ENCODE results near the gene UROS.

The UROS gene

DNA sequence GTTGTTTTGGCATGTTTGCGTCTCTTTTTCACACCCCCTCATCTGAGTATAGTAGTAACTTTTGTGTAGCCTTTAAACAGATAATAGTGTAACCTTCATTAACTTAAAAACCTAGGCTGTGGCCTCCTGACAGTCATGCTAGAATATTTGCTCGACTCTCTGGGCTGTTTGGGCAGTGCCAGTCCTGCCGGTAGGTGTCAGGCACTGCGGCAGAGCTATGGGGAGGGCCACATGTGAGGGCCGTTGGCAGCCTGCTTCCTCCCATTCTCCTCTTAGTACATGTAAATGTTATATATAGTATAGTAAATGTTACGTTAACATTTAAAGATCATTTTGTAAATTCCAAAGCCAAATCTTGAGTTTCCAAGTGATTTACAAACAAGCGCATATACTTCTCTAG lies 26.4 kb upstream of the UROS start:
- H3K27me3 ChIP-seq (ENCODE audit: control insufficient read depth, insufficient read depth, low read length, poor library complexity, severe bottlenecking): no peaks in the 10 kb centered on the region
- H3K4me1 ChIP-seq (ENCODE audit: control insufficient read depth, insufficient read depth, low read length): no peaks in the 10 kb centered on the region
- peaks cover 16% of the 10 kb centered on the region for H3K36me3 ChIP-seq (ENCODE audit: control insufficient read depth, insufficient read depth, low read length)
- 99% methylated on average over 5 to 6 of the region's 7 CpGs for WGBS, 2 experiments
- H3K4me3 ChIP-seq (ENCODE audit: insufficient read depth, low read depth, low read length): no peak overlapping the region
- H3K27ac ChIP-seq (ENCODE audit: insufficient read depth, low read depth, low read length, poor library complexity, severe bottlenecking): no peak overlapping the region
- H3K9me3 ChIP-seq (ENCODE audit: control insufficient read depth, low read length): no peaks in the 10 kb centered on the region

- Histone ChIP-seq H3K27ac (ENCODE audit: insufficient read depth, low read depth, low read length, poor library complexity, severe bottlenecking) (no peak overlapping the region), H3K4me3 (ENCODE audit: insufficient read depth, low read depth, low read length) (no peak overlapping the region), H3K9me3 (ENCODE audit: control insufficient read depth, low read length) (no peaks in the 10 kb centered on the region), H3K27me3 (ENCODE audit: control insufficient read depth, insufficient read depth, low read length, poor library complexity, severe bottlenecking) (no peaks in the 10 kb centered on the region), H3K4me1 (ENCODE audit: control insufficient read depth, insufficient read depth, low read length) (no peaks in the 10 kb centered on the region), H3K36me3 (ENCODE audit: control insufficient read depth, insufficient read depth, low read length) (peaks cover 16% of the 10 kb centered on the region)
- 93% methylated on average over 2 of the region's 2 CpGs for WGBS, 2 experiments
These were observed 25.8 kb upstream of the UROS start for GRCh38 chr10:125848857-125849256.

- WGBS, 2 experiments: 95% methylated on average over 2 of the region's 2 CpGs
- peaks cover 16% of the 10 kb centered on the region for H3K36me3 ChIP-seq (ENCODE audit: control insufficient read depth, insufficient read depth, low read length)
- H3K27ac ChIP-seq (ENCODE audit: insufficient read depth, low read depth, low read length, poor library complexity, severe bottlenecking): no peak overlapping the region
- H3K27me3 ChIP-seq (ENCODE audit: control insufficient read depth, insufficient read depth, low read length, poor library complexity, severe bottlenecking): no peaks in the 10 kb centered on the region
- no peaks in the 10 kb centered on the region for H3K9me3 ChIP-seq (ENCODE audit: control insufficient read depth, low read length)
- no peak overlapping the region for H3K4me3 ChIP-seq (ENCODE audit: insufficient read depth, low read depth, low read length)
- no peaks in the 10 kb centered on the region for H3K4me1 ChIP-seq (ENCODE audit: control insufficient read depth, insufficient read depth, low read length)
These were observed 25.3 kb upstream of the UROS start for GRCh38 chr10:125848371-125848770.

GRCh38 chr10:125846894-125847293 lies 23.8 kb upstream of the UROS start:
- no peak overlapping the region for H3K27ac ChIP-seq (ENCODE audit: insufficient read depth, low read depth, low read length, poor library complexity, severe bottlenecking)
- H3K4me3 ChIP-seq (ENCODE audit: insufficient read depth, low read depth, low read length): no peak overlapping the region
- H3K4me1 ChIP-seq (ENCODE audit: control insufficient read depth, insufficient read depth, low read length): no peaks in the 10 kb centered on the region
- H3K27me3 ChIP-seq (ENCODE audit: control insufficient read depth, insufficient read depth, low read length, poor library complexity, severe bottlenecking): no peaks in the 10 kb centered on the region
- WGBS, 2 experiments: 83 to 95% methylated on average over 1 to 3 of the region's 3 CpGs
- H3K36me3 ChIP-seq (ENCODE audit: control insufficient read depth, insufficient read depth, low read length): peaks cover 17% of the 10 kb centered on the region
- H3K9me3 ChIP-seq (ENCODE audit: control insufficient read depth, low read length): no peaks in the 10 kb centered on the region

DNA sequence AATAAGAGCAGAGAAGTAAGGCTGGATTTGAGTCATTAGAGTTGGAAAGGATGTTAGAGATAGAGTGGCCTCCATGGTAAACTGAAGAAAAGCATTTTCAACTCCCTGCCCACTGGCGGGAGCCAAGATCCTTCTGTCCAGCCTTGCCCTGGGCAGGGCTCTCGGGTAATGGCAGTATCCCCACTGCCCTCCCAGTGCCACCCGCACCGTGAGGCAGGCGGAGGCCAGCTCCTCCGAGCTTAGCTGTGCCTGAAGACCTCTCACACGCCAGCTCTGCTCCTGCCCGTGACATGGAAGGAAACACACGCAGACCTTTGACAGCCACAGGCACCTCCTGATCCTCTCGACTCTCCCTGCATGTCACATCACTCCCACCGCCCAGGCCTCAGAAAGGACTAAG lies 22.6 kb upstream of the UROS start:
- Histone ChIP-seq H3K4me1 (ENCODE audit: control insufficient read depth, insufficient read depth, low read length) (no peaks in the 10 kb centered on the region), H3K36me3 (ENCODE audit: control insufficient read depth, insufficient read depth, low read length) (peaks cover 23% of the 10 kb centered on the region), H3K4me3 (ENCODE audit: insufficient read depth, low read depth, low read length) (no peak overlapping the region), H3K27me3 (ENCODE audit: control insufficient read depth, insufficient read depth, low read length, poor library complexity, severe bottlenecking) (no peaks in the 10 kb centered on the region), H3K27ac (ENCODE audit: insufficient read depth, low read depth, low read length, poor library complexity, severe bottlenecking) (no peak overlapping the region), H3K9me3 (ENCODE audit: control insufficient read depth, low read length) (no peaks in the 10 kb centered on the region)
- WGBS, 2 experiments: 95 to 98% methylated on average over 11 of the region's 11 CpGs

- Histone ChIP-seq H3K36me3 (ENCODE audit: control insufficient read depth, insufficient read depth, low read length) (peaks cover 31% of the 10 kb centered on the region), H3K4me3 (ENCODE audit: insufficient read depth, low read depth, low read length) (no peak overlapping the region), H3K4me1 (ENCODE audit: control insufficient read depth, insufficient read depth, low read length) (no peaks in the 10 kb centered on the region), H3K27me3 (ENCODE audit: control insufficient read depth, insufficient read depth, low read length, poor library complexity, severe bottlenecking) (no peaks in the 10 kb centered on the region), H3K9me3 (ENCODE audit: control insufficient read depth, low read length) (no peaks in the 10 kb centered on the region), H3K27ac (ENCODE audit: insufficient read depth, low read depth, low read length, poor library complexity, severe bottlenecking) (no peak overlapping the region)
- 94 to 95% methylated on average over 7 of the region's 7 CpGs for WGBS, 2 experiments
These were observed 21.7 kb upstream of the UROS start for GRCh38 chr10:125844751-125845221.

DNA sequence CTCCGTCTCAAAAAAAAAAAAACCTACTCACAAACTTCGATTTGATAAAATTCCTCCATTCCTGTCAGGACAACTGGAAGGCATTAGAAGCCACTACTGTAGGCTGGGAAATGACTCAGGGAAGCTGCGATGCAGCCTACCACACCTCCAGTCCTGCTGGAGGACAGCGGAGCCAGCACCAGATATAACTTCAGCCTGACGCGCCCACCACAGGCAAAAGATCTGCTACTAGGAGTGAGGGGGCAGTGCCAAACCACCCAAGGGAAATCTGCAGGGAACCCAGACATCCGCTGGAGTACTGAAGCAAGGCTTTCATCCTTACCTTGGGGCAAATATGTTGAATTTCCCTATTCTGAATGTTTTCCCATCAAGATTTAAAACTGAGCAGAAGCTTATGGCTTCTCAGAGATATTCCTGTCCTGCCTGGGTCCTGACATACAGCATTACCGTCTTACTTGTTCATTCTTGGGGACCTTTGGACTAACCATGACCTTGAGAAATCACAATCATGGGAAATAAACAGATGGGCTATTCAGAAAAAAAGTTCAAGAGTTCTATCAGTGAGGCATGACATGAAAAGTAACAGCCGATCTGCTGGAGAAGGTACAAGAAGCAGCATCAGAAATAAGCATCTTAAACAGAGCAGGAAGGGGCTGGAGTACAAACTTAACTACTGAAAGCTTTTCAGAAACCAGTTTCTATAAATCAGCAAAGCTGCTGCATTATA lies 20.7 kb upstream of the UROS start:
- WGBS, 2 experiments: 94 to 97% methylated on average over 9 of the region's 9 CpGs
- no peaks in the 10 kb centered on the region for H3K27me3 ChIP-seq (ENCODE audit: control insufficient read depth, insufficient read depth, low read length, poor library complexity, severe bottlenecking)
- H3K4me1 ChIP-seq (ENCODE audit: control insufficient read depth, insufficient read depth, low read length): no peaks in the 10 kb centered on the region
- peaks cover 38% of the 10 kb centered on the region for H3K36me3 ChIP-seq (ENCODE audit: control insufficient read depth, insufficient read depth, low read length)
- H3K27ac ChIP-seq (ENCODE audit: insufficient read depth, low read depth, low read length, poor library complexity, severe bottlenecking): no peak overlapping the region
- no peak overlapping the region for H3K4me3 ChIP-seq (ENCODE audit: insufficient read depth, low read depth, low read length)
- H3K9me3 ChIP-seq (ENCODE audit: control insufficient read depth, low read length): no peaks in the 10 kb centered on the region

DNA sequence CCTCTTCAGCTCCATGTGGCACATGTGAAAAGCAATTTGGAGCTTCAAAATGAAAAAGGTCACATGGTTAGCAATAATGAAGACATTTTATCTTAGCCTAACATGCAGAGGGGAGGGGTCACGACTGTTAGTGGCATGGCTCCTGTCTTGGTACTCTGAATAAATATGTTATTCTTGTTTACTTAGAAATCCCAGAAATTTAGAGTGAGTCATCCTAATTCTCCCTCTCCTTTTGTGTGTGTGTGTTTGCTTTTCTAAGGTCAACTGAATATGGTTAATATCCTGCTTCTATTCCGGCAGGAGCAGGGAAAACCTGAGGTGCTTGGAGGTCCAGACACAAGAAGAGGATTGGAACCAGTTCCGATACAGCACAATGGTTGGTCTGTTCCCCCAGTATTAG lies 17.9 kb upstream of the UROS start:
- H3K4me1 ChIP-seq (ENCODE audit: control insufficient read depth, insufficient read depth, low read length): no peaks in the 10 kb centered on the region
- WGBS, 2 experiments: 90 to 97% methylated on average over 3 of the region's 3 CpGs
- H3K9me3 ChIP-seq (ENCODE audit: control insufficient read depth, low read length): no peaks in the 10 kb centered on the region
- H3K4me3 ChIP-seq (ENCODE audit: insufficient read depth, low read depth, low read length): no peak overlapping the region
- H3K27me3 ChIP-seq (ENCODE audit: control insufficient read depth, insufficient read depth, low read length, poor library complexity, severe bottlenecking): no peaks in the 10 kb centered on the region
- no peak overlapping the region for H3K27ac ChIP-seq (ENCODE audit: insufficient read depth, low read depth, low read length, poor library complexity, severe bottlenecking)
- H3K36me3 ChIP-seq (ENCODE audit: control insufficient read depth, insufficient read depth, low read length): peaks cover 50% of the 10 kb centered on the region

GRCh38 chr10:125840406-125840805 lies 17.3 kb upstream of the UROS start:
- H3K27me3 ChIP-seq (ENCODE audit: control insufficient read depth, insufficient read depth, low read length, poor library complexity, severe bottlenecking): no peaks in the 10 kb centered on the region
- WGBS, 2 experiments: 95 to 96% methylated on average over 9 of the region's 9 CpGs

DNA sequence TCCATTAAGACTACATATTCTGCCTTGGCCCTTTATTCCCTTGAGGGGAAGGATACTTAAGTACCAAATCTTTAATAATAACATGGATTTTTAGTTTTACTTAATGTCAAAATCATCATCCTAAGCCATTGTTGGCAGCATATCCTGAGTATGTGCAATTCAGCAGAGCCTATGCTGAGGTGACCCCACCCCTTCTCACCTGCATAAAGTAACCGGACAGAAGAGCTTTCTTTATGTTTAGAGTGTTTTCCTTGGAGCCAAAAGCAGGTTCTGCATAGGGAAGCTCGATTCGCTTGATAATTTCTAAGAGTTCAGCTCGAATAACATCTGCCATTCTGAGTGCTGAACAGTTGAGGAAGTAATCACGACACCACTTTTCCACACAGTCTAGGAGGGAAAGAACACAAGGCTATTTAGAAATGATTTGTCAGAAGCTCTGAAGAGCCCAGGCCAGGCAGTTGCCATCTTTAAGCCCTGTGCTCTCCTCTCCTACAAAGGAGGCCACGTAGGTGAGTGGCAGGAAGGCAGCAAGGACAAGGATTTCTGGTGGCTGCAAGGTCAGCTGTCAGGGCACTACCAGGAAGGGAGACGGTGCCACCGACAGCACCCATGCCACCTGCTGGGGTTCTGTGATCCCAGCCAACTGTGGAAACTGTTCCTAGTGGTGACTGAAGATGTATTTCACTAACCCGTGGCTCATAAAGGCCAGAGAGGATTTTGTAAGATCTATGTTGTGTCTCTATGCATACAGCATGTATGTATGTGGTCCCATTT lies 15.9 kb upstream of the UROS start:
- Histone ChIP-seq H3K36me3 (ENCODE audit: control insufficient read depth, insufficient read depth, low read length) (peaks cover 54% of the 10 kb centered on the region), H3K4me1 (ENCODE audit: control insufficient read depth, insufficient read depth, low read length) (no peaks in the 10 kb centered on the region), H3K27ac (ENCODE audit: insufficient read depth, low read depth, low read length, poor library complexity, severe bottlenecking) (no peak overlapping the region), H3K27me3 (ENCODE audit: control insufficient read depth, insufficient read depth, low read length, poor library complexity, severe bottlenecking) (no peaks in the 10 kb centered on the region), H3K4me3 (ENCODE audit: insufficient read depth, low read depth, low read length) (no peak overlapping the region), H3K9me3 (ENCODE audit: control insufficient read depth, low read length) (no peaks in the 10 kb centered on the region)
- WGBS, 2 experiments: 92 to 94% methylated on average over 9 of the region's 9 CpGs

More at GRCh38 chr10:125840406-125840805, 17.3 kb upstream of the UROS start:
- Histone ChIP-seq H3K36me3 (ENCODE audit: control insufficient read depth, insufficient read depth, low read length) (peaks cover 52% of the 10 kb centered on the region), H3K4me1 (ENCODE audit: control insufficient read depth, insufficient read depth, low read length) (no peaks in the 10 kb centered on the region), H3K9me3 (ENCODE audit: control insufficient read depth, low read length) (no peaks in the 10 kb centered on the region), H3K27ac (ENCODE audit: insufficient read depth, low read depth, low read length, poor library complexity, severe bottlenecking) (no peak overlapping the region), H3K4me3 (ENCODE audit: insufficient read depth, low read depth, low read length) (no peak overlapping the region)

Data from ectodermal cell (in vitro differentiated cells).